ENCODE results near the gene NOCT. TPM values are rescaled to one million over a fixed set of nuclear protein-coding genes. Genes with fewer than 3 reads are reported as not detected.

NOCT gene, protein sequence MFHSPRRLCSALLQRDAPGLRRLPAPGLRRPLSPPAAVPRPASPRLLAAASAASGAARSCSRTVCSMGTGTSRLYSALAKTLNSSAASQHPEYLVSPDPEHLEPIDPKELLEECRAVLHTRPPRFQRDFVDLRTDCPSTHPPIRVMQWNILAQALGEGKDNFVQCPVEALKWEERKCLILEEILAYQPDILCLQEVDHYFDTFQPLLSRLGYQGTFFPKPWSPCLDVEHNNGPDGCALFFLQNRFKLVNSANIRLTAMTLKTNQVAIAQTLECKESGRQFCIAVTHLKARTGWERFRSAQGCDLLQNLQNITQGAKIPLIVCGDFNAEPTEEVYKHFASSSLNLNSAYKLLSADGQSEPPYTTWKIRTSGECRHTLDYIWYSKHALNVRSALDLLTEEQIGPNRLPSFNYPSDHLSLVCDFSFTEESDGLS
- 10 to 100 TPM in 1 of 7 donors, 1 to 10 TPM in 6; 2.4 to 12.4 (median 7.0) TPM for total RNA-seq
- polyA plus RNA-seq, result 1 to 10 TPM in 1 of 3 donors, under 1 TPM in 2; 0.37 to 1.6 (median 0.89) TPM
- long read RNA-seq, donor 1, partial matches to known transcripts, result 0 of 1 reads
- long read RNA-seq, donor 1, other reads (novel, unspliced or antisense), result 0 of 1 reads
- long read RNA-seq, donor 2, result 0 reads

DNA sequence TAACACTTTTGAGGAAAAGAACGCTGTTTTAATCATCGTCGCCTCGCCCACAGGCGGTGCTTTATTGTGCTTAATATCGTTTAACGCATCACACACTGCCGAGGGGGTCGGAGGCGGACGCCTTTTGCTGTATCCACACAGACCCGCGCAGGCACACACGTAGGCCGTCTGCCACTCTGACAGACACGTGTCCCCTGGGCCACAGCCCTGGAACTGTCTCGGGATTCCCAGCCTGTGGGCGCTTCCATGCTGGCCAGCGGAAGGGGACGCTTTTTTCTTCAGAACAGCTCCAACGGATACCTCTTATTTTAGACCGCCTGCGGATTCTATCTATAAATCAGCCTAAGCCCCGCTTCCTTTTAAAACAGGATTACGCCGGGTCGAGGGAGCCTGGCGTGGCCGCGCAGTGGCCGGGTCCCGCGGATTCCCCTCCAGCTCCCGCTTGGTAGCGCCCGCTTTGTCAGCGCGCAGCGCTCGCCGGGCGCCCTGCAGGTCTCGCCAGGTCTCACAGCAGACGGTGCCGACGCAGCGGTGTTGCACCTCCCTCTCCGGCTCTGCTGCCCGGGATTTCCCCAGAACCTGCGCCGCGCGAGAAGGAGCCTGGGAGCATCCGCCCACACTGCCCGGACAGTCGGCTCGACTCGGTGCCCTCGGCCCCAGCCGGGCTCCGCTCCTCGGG lies at the start of gene NOCT:
Gene NOCT (plus strand): TSS at position 513 of the 679 bp plus-strand sequence. CDS start 201 bp downstream, outside the sequence.
- intact Hi-C loops (cut with DNase I; ENCODE audit: low total_unique reads), result no loop called here
- Histone ChIP-seq H3K27ac (peak within 1 kb of the TSS; percentile 83 to 94 (median 90)), H3K4me3 (peak within 1 kb of the TSS; percentile 63 to 91 (median 75)), H3K9me3 (no peaks in the 10 kb centered on the region), H3K27me3 (replicated peaks in 1 of 7) (no peaks in the 10 kb centered on the region), H3K4me1 (peaks cover 9 to 62% (median 47%) of the 10 kb centered on the region in 6 donors), H3K36me3 (peaks cover 0 to 1% (median 0%) of the 10 kb centered on the region in 6 donors)
- WGBS, 5 donors, result 0 to 1% (median 1%) methylated on average over 33 to 62 of the region's 62 CpGs
- peak in 2 of 3 donors; percentile 28 to 89 for TF ChIP-seq POLR2A (IDR thresholded peaks at IDR 0.05)
- peak; percentile 96 to 98 (median 97) for TF ChIP-seq POLR2AphosphoS5 (IDR thresholded peaks at IDR 0.05)
- TF ChIP-seq, protein P1, sequence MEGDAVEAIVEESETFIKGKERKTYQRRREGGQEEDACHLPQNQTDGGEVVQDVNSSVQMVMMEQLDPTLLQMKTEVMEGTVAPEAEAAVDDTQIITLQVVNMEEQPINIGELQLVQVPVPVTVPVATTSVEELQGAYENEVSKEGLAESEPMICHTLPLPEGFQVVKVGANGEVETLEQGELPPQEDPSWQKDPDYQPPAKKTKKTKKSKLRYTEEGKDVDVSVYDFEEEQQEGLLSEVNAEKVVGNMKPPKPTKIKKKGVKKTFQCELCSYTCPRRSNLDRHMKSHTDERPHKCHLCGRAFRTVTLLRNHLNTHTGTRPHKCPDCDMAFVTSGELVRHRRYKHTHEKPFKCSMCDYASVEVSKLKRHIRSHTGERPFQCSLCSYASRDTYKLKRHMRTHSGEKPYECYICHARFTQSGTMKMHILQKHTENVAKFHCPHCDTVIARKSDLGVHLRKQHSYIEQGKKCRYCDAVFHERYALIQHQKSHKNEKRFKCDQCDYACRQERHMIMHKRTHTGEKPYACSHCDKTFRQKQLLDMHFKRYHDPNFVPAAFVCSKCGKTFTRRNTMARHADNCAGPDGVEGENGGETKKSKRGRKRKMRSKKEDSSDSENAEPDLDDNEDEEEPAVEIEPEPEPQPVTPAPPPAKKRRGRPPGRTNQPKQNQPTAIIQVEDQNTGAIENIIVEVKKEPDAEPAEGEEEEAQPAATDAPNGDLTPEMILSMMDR (IDR thresholded peaks at IDR 0.05 in 8 of 11, conservative IDR thresholded peaks at IDR 0.05 in 3 of 11), result peak in 7 of 11 experiments; percentile 15 to 66 (median 48)
- peak; percentile 98 for DNase-seq

DNA sequence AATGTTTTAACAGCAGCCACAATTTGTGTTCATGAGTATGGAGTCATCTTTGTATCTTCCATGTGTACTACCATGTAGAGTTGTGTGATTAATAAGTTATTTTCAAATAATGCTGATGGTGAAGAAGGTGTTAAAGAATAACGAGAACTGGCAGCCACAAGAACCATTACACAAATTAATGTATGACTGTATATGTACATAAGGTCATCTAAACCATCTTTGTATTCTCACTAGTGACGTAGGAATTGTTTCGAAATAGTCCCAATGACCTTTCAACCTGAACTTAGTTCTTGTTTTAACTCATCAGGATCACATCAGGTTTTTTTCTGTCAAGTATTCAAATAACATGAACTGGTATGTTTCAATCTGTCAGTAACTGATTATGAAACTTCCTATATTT lies 48.3 kb upstream of the NOCT start:
- Histone ChIP-seq H3K27me3 (replicated peaks in 1 of 7) (no peaks in the 10 kb centered on the region), H3K4me3 (no peak overlapping the region), H3K36me3 (no peaks in the 10 kb centered on the region), H3K27ac (peak overlapping the region in 3 of 8 donors; percentile 37 to 52 (median 39)), H3K9me3 (no peaks in the 10 kb centered on the region), H3K4me1 (peaks cover 0 to 17% (median 0%) of the 10 kb centered on the region in 6 donors)
- no peak for DNase-seq
- WGBS, 5 donors, result 50 to 68% (median 55%) methylated on average over 3 of the region's 3 CpGs
- TF ChIP-seq, protein P1 (IDR thresholded peaks at IDR 0.05 in 8 of 11, conservative IDR thresholded peaks at IDR 0.05 in 3 of 11), result no peak
- no peak for TF ChIP-seq POLR2AphosphoS5 (IDR thresholded peaks at IDR 0.05)
- TF ChIP-seq POLR2A (IDR thresholded peaks at IDR 0.05), result no peak
- intact Hi-C loops (cut with DNase I; ENCODE audit: low total_unique reads), result no loop called here

DNA sequence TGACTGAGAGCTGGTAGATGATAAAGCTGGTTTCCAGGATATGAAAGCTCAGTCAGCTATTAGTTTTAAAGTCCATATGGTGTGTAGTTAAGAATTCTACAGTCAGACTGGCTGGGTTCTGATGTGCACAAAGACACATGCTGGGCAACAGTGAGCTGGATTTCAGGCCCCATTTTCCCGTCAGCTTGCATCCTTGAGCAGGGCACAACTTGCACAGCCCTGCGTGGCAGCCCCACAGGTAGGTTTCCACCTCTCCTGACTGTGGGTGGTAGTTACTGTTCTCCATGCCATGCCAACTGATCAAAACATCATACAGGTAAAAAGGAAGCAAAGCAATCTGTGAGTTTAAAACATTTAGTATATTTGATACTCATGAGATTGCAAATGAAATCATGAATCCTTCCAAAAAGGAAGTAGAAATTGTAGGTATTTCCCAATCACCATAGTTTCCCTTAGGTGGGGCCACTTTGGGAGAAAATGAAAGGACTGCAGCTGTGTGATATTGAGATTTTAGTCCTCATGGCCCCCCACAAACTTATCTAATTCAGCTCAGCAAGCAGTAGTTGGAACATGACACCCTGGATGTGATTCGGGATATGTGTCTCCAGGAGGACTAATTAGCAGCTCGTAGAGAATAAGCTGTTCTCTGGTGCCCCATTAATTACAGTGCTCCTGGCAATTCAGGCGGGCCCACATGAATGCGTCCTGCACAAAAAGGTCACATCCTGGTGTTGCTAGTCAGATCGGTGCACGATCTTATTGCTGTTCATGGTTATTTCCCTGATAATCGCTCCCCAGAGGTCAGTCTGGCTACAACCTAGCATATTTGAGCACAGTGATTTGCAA lies 42.4 kb upstream of the NOCT start:
- peaks cover 3 to 33% (median 15%) of the 10 kb centered on the region in 6 donors for H3K4me1 ChIP-seq
- intact Hi-C loops (cut with DNase I; ENCODE audit: low total_unique reads), result no loop called here
- H3K27me3 ChIP-seq (replicated peaks in 1 of 7), result no peaks in the 10 kb centered on the region
- DNase-seq, result no peak
- H3K27ac ChIP-seq, result no peak overlapping the region
- no peak for TF ChIP-seq POLR2A (IDR thresholded peaks at IDR 0.05)
- TF ChIP-seq POLR2AphosphoS5 (IDR thresholded peaks at IDR 0.05), result no peak
- TF ChIP-seq, protein P1 (IDR thresholded peaks at IDR 0.05 in 8 of 11, conservative IDR thresholded peaks at IDR 0.05 in 3 of 11), result no peak
- H3K36me3 ChIP-seq, result no peaks in the 10 kb centered on the region
- H3K4me3 ChIP-seq, result no peak overlapping the region
- 76 to 85% (median 78%) methylated on average over 9 of the region's 9 CpGs for WGBS, 5 donors
- H3K9me3 ChIP-seq, result no peaks in the 10 kb centered on the region

Data from spleen (tissue), 13 donors.